ENCODE results near the gene FARS2. TPM values are rescaled to one million over a fixed set of nuclear protein-coding genes. Genes with fewer than 3 reads are reported as not detected.

Gene FARS2
- total and polyA plus RNA-seq, 2 experiments from 2014 or later, result 9.9 to 15.4 TPM

- Histone ChIP-seq H3K27ac (no peak overlapping the region), H3K4me2 (no peak overlapping the region), H3K4me3 (no peak overlapping the region), H3K9me3 (ENCODE audit: low read depth) (no peaks in the 10 kb centered on the region), H3K9me2 (replicated peaks; ENCODE audit: insufficient read depth) (no peaks in the 10 kb centered on the region), H4K20me1 (ENCODE audit: insufficient read depth, poor library complexity, severe bottlenecking) (no peaks in the 10 kb centered on the region), H3K4me1 (ENCODE audit: insufficient read depth) (no peaks in the 10 kb centered on the region), H3K27me3 (no peaks in the 10 kb centered on the region), H3K79me2 (no peaks in the 10 kb centered on the region), H3K36me3 (replicated peaks; ENCODE audit: insufficient read depth, low read depth) (no peaks in the 10 kb centered on the region), H2AFZ (no peak overlapping the region)
- TF ChIP-seq, protein P1, sequence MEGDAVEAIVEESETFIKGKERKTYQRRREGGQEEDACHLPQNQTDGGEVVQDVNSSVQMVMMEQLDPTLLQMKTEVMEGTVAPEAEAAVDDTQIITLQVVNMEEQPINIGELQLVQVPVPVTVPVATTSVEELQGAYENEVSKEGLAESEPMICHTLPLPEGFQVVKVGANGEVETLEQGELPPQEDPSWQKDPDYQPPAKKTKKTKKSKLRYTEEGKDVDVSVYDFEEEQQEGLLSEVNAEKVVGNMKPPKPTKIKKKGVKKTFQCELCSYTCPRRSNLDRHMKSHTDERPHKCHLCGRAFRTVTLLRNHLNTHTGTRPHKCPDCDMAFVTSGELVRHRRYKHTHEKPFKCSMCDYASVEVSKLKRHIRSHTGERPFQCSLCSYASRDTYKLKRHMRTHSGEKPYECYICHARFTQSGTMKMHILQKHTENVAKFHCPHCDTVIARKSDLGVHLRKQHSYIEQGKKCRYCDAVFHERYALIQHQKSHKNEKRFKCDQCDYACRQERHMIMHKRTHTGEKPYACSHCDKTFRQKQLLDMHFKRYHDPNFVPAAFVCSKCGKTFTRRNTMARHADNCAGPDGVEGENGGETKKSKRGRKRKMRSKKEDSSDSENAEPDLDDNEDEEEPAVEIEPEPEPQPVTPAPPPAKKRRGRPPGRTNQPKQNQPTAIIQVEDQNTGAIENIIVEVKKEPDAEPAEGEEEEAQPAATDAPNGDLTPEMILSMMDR (IDR thresholded peaks at IDR 0.05; ENCODE audit: poor library complexity), result no peak
- TF ChIP-seq EZH2phosphoT487 (IDR thresholded peaks at IDR 0.05; ENCODE audit: low read depth, severe bottlenecking, unreplicated experiment) (no peak), EZH2 (IDR thresholded peaks at IDR 0.05; ENCODE audit: borderline replicate concordance) (no peak)
- DNase-seq (ENCODE audit: low spot score), result no peak
- WGBS (ENCODE audit: low lambda C conversion rate, missing lambda C conversion rate), result 90% methylated on average over 2 of the region's 2 CpGs
Measured at GRCh38 chr6:5373430-5373829, 112.1 kb downstream of the FARS2 start.

DNA sequence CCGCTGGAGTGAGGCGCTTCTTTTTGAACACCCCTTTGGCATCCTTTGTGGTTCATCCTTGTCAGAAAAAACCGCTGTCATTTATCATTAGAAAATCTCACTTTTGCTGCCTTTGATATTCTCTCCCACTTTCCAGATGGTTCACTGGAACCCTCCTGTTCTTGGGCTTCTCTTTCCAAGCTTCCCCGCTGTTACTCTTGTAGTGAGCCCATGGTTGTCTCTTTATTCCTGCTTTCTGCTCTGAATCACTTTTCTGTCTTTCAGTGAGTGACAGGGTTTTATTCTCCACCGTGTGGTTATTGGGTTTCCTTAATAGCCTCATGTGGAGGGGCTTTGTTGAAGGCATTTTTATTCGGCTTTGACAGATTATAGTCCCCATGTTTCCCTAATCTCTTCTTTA, 117.0 kb downstream of the FARS2 start:
- Histone ChIP-seq H3K9me2 (replicated peaks; ENCODE audit: insufficient read depth) (no peaks in the 10 kb centered on the region), H3K27me3 (no peaks in the 10 kb centered on the region), H3K4me1 (ENCODE audit: insufficient read depth) (no peaks in the 10 kb centered on the region), H3K4me3 (no peak overlapping the region), H4K20me1 (ENCODE audit: insufficient read depth, poor library complexity, severe bottlenecking) (no peaks in the 10 kb centered on the region), H3K4me2 (no peak overlapping the region), H2AFZ (no peak overlapping the region), H3K9me3 (ENCODE audit: low read depth) (no peaks in the 10 kb centered on the region), H3K79me2 (no peaks in the 10 kb centered on the region), H3K27ac (no peak overlapping the region), H3K36me3 (replicated peaks; ENCODE audit: insufficient read depth, low read depth) (no peaks in the 10 kb centered on the region)
- TF ChIP-seq, protein P1 (IDR thresholded peaks at IDR 0.05; ENCODE audit: poor library complexity), result no peak
- TF ChIP-seq EZH2 (IDR thresholded peaks at IDR 0.05; ENCODE audit: borderline replicate concordance), result no peak
- TF ChIP-seq EZH2phosphoT487 (IDR thresholded peaks at IDR 0.05; ENCODE audit: low read depth, severe bottlenecking, unreplicated experiment), result no peak
- WGBS (ENCODE audit: low lambda C conversion rate, missing lambda C conversion rate), result 61% methylated on average over 6 of the region's 6 CpGs
- DNase-seq (ENCODE audit: low spot score), result no peak

DNA sequence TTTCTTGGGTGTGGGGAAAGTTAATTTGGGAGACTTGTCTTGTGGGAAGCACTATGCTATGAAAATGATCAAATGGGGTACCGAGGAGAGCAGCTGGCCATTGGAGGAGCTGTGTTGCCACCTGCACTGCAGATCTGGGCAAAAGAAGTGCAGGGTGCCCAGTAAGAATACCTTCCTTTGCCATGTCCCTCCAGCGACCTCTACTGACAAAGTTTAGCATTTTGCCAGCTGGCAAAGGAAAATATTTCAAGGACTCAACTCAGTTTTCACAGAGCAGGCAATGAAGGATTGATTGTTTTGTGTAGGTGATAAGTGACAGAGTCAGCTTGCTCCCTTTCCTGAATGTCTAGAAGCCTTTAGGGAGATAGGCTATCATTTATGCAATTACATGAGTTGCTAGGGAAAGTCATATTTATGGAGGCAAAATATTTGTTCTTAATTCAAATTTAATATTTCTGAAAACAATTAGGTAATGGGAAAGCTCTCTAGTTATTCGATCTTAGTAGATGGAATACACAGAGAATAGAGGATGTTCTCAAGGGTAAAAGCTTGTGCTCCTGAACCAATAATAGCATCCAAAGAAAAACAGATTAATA, 118.4 kb downstream of the FARS2 start:
- Histone ChIP-seq H3K4me1 (ENCODE audit: insufficient read depth) (no peaks in the 10 kb centered on the region), H3K27me3 (no peaks in the 10 kb centered on the region), H3K9me3 (ENCODE audit: low read depth) (no peaks in the 10 kb centered on the region), H3K4me3 (no peak overlapping the region), H2AFZ (no peak overlapping the region), H4K20me1 (ENCODE audit: insufficient read depth, poor library complexity, severe bottlenecking) (no peaks in the 10 kb centered on the region), H3K4me2 (no peak overlapping the region), H3K36me3 (replicated peaks; ENCODE audit: insufficient read depth, low read depth) (no peaks in the 10 kb centered on the region), H3K9me2 (replicated peaks; ENCODE audit: insufficient read depth) (no peaks in the 10 kb centered on the region), H3K79me2 (no peaks in the 10 kb centered on the region), H3K27ac (no peak overlapping the region)
- TF ChIP-seq, protein P1 (IDR thresholded peaks at IDR 0.05; ENCODE audit: poor library complexity), result peak; percentile 46
- no peak for TF ChIP-seq EZH2 (IDR thresholded peaks at IDR 0.05; ENCODE audit: borderline replicate concordance)
- no peak for TF ChIP-seq EZH2phosphoT487 (IDR thresholded peaks at IDR 0.05; ENCODE audit: low read depth, severe bottlenecking, unreplicated experiment)
- WGBS (ENCODE audit: low lambda C conversion rate, missing lambda C conversion rate), result 60% methylated on average over 3 of the region's 3 CpGs
- peak; percentile 38 for DNase-seq (ENCODE audit: low spot score)

All from hepatocyte (in vitro differentiated cells).